AG04449 (cell line): Measurements from ENCODE around the gene KXD1.

ENCODE experiments used
- CTCF ChIA-PET: fragments of 350-600 bp; formaldehyde crosslinking; extraction: SDS; loops from one replicate; lab custom pipeline; 2021; ENCODE audit warnings: antibody characterized with exemption; lab: Yijun Ruan, JAX
- POLR2A ChIA-PET: fragments of 400-600, 350-600 bp; formaldehyde crosslinking; extraction: SDS; loops from one replicate; lab custom pipeline; 2020; ENCODE audit warnings: antibody characterized with exemption, inconsistent platforms; lab: Yijun Ruan, JAX
- DNase-seq: peaks from one replicate; pipeline ENCODE4 v3.0.0-alpha.2; 2010; ENCODE audit warnings: low read depth, low spot score
- H3K4me3 ChIP-seq: 2 replicates; pipeline ENCODE4 v1.5.1; 2011; ENCODE audit warnings: low read depth, mild to moderate bottlenecking, control low read depth, low read length
- TF ChIP-seq, protein P1 (sequence below): IDR thresholded peaks from one replicate; pipeline ENCODE4 v1.5.1; 2011; ENCODE audit warnings: mild to moderate bottlenecking, moderate library complexity, low read length, control low read depth, inconsistent platforms; ENCODE audit not compliant: insufficient read depth; ENCODE audit errors: missing control alignments

The KXD1 gene

DNA sequence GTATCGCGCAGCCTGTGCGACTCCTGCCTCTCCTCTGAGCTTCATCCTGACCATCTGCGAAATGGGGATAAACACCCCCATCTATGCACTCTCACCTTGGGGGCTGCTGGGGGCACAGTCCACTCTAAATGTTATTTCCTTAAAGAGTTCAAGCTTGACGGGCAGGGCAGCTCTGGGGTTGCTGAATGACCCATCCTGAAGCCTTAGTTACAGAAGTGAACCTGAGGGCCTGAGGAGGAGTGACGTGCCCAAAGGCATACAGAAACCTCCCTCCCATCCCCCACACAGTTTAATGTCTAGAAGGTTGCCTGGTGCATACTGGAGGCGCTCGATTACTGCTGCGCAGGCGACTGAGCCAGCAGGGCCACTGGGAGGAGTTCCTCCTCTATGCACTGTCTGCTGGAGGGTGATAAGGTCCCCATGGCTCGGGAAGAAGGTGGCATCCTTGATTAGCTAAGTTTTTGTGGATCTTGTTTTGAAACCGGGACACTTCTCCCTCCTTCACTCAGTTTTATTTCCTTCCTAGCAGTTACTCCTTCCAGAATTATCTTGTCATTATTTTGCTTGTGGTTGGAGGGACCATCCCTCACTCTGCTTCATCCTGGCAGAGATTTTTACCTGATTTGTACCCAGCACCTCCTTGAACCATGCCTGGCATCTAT, 13.7 kb upstream of the KXD1 start:
- no peak for DNase-seq
- CTCF ChIA-PET = interaction anchor here (0.7 to 2.1 kb wide), 7 partner anchors 12 to 323 kb away, joined by 3 to 7 read pairs (median 4); partner anchors contain the start of gene KXD1
- peak overlapping the region; percentile 50 for H3K4me3 ChIP-seq
- POLR2A ChIA-PET = interaction anchor here (1.0 kb wide), 2 partner anchors 8 to 14 kb away, joined by 3 to 6 read pairs; no protein-coding TSS in a partner anchor
- TF ChIP-seq, protein P1, sequence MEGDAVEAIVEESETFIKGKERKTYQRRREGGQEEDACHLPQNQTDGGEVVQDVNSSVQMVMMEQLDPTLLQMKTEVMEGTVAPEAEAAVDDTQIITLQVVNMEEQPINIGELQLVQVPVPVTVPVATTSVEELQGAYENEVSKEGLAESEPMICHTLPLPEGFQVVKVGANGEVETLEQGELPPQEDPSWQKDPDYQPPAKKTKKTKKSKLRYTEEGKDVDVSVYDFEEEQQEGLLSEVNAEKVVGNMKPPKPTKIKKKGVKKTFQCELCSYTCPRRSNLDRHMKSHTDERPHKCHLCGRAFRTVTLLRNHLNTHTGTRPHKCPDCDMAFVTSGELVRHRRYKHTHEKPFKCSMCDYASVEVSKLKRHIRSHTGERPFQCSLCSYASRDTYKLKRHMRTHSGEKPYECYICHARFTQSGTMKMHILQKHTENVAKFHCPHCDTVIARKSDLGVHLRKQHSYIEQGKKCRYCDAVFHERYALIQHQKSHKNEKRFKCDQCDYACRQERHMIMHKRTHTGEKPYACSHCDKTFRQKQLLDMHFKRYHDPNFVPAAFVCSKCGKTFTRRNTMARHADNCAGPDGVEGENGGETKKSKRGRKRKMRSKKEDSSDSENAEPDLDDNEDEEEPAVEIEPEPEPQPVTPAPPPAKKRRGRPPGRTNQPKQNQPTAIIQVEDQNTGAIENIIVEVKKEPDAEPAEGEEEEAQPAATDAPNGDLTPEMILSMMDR = no peak

DNA sequence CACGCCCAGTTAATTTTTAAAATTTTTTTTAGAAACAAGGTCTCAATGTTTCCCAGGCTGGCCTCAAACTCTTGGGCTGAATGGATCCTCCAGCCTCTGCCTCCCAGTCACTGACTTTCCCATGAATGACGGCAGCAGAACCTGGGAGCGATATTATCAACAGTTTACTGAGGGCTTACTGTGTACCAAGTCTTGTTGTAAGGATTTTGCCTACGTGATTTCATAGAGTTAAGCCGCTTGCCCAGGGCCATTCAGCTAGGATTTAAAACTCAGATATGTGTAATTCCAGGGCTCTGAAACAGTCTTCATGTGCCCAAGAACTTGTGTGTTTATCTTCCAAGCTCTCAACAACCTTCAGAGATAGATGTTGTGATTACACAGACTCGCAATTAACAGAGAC, 6.0 kb upstream of the KXD1 start:
- DNase-seq = no peak
- ChIA-PET POLR2A (no interaction called here), CTCF (interaction anchor here (0.9 to 1.6 kb wide), 6 partner anchors 9 to 295 kb away, joined by 3 to 6 read pairs (median 3); no protein-coding TSS in a partner anchor)
- no peak overlapping the region for H3K4me3 ChIP-seq
- TF ChIP-seq, protein P1 = no peak

DNA sequence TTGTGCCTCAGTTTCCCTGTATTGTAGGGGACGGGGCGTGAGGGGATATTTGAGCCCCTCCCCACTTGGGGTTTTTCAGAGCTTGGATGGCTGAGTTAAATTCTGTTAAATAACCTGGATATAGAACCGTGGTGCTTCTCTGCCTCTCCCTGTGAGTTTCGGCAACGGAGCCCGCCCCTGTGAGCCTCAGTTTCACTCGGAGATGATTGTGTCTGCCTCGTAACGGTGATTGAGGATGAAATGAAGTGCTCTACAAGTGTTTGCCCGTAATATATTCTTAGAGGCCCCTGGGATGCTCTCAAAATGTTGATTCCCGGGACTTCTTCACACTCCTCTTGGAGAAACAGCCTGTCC, 509 bp downstream of the KXD1 start:
- peak overlapping the region; percentile 91 for H3K4me3 ChIP-seq
- ChIA-PET CTCF (interaction anchor here (0.8 to 2.0 kb wide), 7 partner anchors 14 to 296 kb away, joined by 3 to 11 read pairs (median 4); no protein-coding TSS in a partner anchor), POLR2A (interaction anchor here (0.6 to 2.7 kb wide), 10 partner anchors 14 to 401 kb away, joined by 3 to 17 read pairs (median 4); partner anchors contain the start of genes DDX49, ELL, FKBP8 and JUND)
- TF ChIP-seq, protein P1 = no peak
- DNase-seq = no peak

DNA sequence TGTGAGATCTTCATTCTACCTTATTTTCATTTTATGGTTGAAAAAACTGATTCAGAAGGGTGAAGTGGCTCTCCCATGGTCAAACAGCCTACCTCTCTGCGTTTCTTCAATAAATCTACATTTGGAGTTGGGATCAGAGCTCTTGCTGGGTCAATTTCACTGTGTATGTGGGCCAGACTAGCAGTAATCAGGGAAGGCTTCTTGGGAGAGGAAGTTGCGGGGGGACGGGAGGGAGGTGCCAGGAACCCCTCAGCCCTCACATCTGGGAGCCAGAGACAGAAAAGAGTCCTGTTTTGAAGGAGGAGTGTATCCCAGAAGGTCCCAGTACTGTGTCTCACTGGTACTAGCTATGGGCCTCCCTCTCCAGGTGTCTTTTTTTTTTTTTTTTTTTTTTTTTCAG, 934 bp downstream of the KXD1 start:
- DNase-seq = no peak
- TF ChIP-seq, protein P1 = no peak
- H3K4me3 ChIP-seq = peak overlapping the region; percentile 91
- ChIA-PET POLR2A (interaction anchor here (0.6 to 2.7 kb wide), 9 partner anchors 13 to 401 kb away, joined by 3 to 17 read pairs (median 5); partner anchors contain the start of genes DDX49, ELL, FKBP8 and JUND), CTCF (interaction anchor here (0.8 to 2.0 kb wide), 7 partner anchors 89 to 296 kb away, joined by 3 to 11 read pairs (median 3); no protein-coding TSS in a partner anchor)

DNA sequence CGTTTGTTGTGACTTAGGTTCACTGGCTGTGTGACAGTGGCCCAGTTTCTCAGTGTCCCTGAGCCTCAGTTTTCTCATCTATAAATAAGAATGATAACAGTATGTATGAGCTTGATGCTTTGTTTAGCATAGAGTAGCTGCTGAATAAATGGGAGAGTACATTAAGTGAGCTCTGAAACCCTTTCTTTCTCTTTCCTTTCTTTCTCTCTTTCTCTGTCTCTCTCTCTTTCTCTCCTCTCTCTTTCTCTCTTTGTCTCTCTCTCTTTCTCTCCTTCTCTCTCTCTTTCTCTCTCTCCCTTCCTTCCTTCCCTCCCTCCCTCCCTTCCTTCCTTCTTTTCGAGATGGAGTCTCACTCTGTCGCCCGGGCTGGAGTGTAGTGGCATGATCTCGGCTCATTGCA, 2.0 kb downstream of the KXD1 start:
- ChIA-PET CTCF (interaction anchor here (1.2 to 1.7 kb wide), 2 partner anchors 90 to 109 kb away, joined by 3 to 4 read pairs; no protein-coding TSS in a partner anchor), POLR2A (interaction anchor here (1.9 to 2.7 kb wide), 2 partner anchors 12 to 38 kb away, joined by 8 to 17 read pairs; partner anchors contain the start of genes ELL and UBA52)
- no peak for DNase-seq
- no peak overlapping the region for H3K4me3 ChIP-seq
- TF ChIP-seq, protein P1 = no peak

DNA sequence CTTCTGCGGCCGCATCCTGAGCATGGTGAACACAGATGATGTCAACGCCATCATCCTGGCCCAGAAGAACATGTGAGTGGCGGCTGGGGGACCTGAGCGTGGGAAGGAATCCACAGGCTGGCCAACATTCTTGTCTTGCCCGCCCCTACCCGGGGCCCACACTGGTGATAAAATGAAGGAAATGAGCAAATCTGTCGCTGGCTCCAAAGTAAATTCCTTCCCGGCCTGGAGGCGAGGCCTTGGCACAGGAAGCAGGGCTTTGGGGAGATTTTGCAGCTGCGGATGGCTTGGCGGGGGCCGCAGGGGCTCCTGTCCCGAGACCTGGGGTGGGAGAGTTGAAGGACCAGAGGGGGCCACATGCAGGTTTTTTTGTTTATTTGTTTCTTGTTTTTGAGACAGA, 4.4 kb downstream of the KXD1 start:
- ChIA-PET POLR2A (no interaction called here), CTCF (no interaction called here)
- TF ChIP-seq, protein P1 = no peak
- no peak overlapping the region for H3K4me3 ChIP-seq
- DNase-seq = no peak
